GM12878 (cell line): ENCODE data around the gene HMGB4. TPM values are rescaled to one million over a fixed set of nuclear protein-coding genes. Genes with fewer than 3 reads are reported as not detected.

Experiments
- ATAC-seq: fragments of 200-7000 bp; cut with Tn5 transposase; 3 replicates; pipeline ENCODE4 v1.9.1; 2020; ENCODE audit warnings: mild to moderate bottlenecking, moderate library complexity
- BruUV-seq: library from RNA; stranded (reverse); fragments of 400-500 nt; replicated peaks from 2 replicates; lab custom pipeline; 2021; lab: Mats Ljungman, UMichigan
- CTCF ChIA-PET: fragments of 300-600 bp; sonication (Branson Sonifier 250); formaldehyde crosslinking; extraction: SDS; loops from one replicate; lab custom pipeline; 2021; ENCODE audit warnings: inconsistent platforms; lab: Yijun Ruan, JAX
- POLR2A ChIA-PET: fragments of 350-600 bp; formaldehyde crosslinking; extraction: SDS; loops from one replicate; lab custom pipeline; 2021; ENCODE audit warnings: inconsistent platforms; lab: Charles Lee
- RAD21 ChIA-PET: fragments of 300-600 bp; sonication (Branson Sonifier 250); formaldehyde crosslinking; loops from one replicate; lab custom pipeline; 2023; ENCODE audit warnings: antibody characterized with exemption; ENCODE audit not compliant: unreplicated experiment; lab: Charles Lee
- SMC1A ChIA-PET: fragments of 300-600 bp; sonication (Branson Sonifier 250); formaldehyde crosslinking; loops from one replicate; lab custom pipeline; 2023; ENCODE audit not compliant: unreplicated experiment, uncharacterized antibody; lab: Charles Lee
- DNase-seq: peaks from one replicate; pipeline ENCODE4 v3.0.0-alpha.2; 2011; ENCODE audit warnings: low read depth, low spot score
- FAIRE-seq: peaks from 3 replicates; lab custom pipeline; 2011; peaks lifted over from hg19 to GRCh38; lab: Jason Lieb, UNC
- H2AFZ ChIP-seq: 2 replicates; pipeline ENCODE4 v1.6.0; 2011; ENCODE audit warnings: low read depth, low read length, control low read depth; ENCODE audit not compliant: control insufficient read depth
- H3K27ac ChIP-seq: 2 replicates; pipeline ENCODE4 v1.5.1; 2011; ENCODE audit warnings: control low read depth; ENCODE audit not compliant: control insufficient read depth, insufficient read depth
- H3K27me3 ChIP-seq, 2 experiments: replicated peaks in 1 of 2; 2 replicates each; pipeline versions ENCODE4 v1.6.0 to v1.6.1; 2011; ENCODE audit warnings: low read length in 1 of 2; ENCODE audit not compliant: control insufficient read depth in 2 of 2, insufficient read depth in 2 of 2
- H3K36me3 ChIP-seq, 2 experiments: 2 replicates each; pipeline ENCODE4 v1.5.1; 2011; ENCODE audit warnings: low read length in 1 of 2; ENCODE audit not compliant: control insufficient read depth in 2 of 2, insufficient read depth in 2 of 2
- H3K4me1 ChIP-seq: 2 replicates; pipeline ENCODE4 v1.6.1; 2011; ENCODE audit warnings: mild to moderate bottlenecking, low read length, moderate library complexity, mixed read lengths; ENCODE audit not compliant: control insufficient read depth, insufficient read depth
- H3K4me2 ChIP-seq: 2 replicates; pipeline ENCODE4 v1.6.0; 2011; ENCODE audit warnings: control low read depth; ENCODE audit not compliant: control insufficient read depth, insufficient read depth
- H3K4me3 ChIP-seq: fragments of 200-600 bp; sonication (generic); 2 replicates; pipeline ENCODE4 v1.5.1; 2016
- H3K79me2 ChIP-seq: 2 replicates; pipeline ENCODE4 v1.6.0; 2011; ENCODE audit warnings: low read length; ENCODE audit not compliant: control insufficient read depth, insufficient read depth
- H3K9ac ChIP-seq: 2 replicates; pipeline ENCODE4 v1.8.0; 2011; ENCODE audit warnings: low read length, control low read depth, mixed read lengths; ENCODE audit not compliant: control insufficient read depth, insufficient read depth
- H3K9me3 ChIP-seq: replicated peaks from 3 replicates; pipeline ENCODE4 v1.5.1; 2011; ENCODE audit warnings: mild to moderate bottlenecking, low read length; ENCODE audit not compliant: control insufficient read depth, insufficient read depth
- H4K20me1 ChIP-seq: 2 replicates; pipeline ENCODE4 v1.6.0; 2011; ENCODE audit not compliant: control insufficient read depth, insufficient read depth
- CEBPB ChIP-seq, 2 experiments: fragments of 150-350 bp in 1 of 2; IDR thresholded peaks; 2 replicates each; pipeline ENCODE4 v1.6.1; 2012 to 2014; ENCODE audit warnings: low read depth in 2 of 2, low read length in 2 of 2, borderline replicate concordance in 1 of 2, inconsistent platforms in 1 of 2
- EP300 ChIP-seq, 2 experiments: fragments of 150-350 bp in 1 of 2; IDR thresholded peaks; 2 replicates each; pipeline ENCODE4 v1.6.1; 2011 to 2012; ENCODE audit warnings: low read depth in 2 of 2, low read length in 2 of 2, borderline replicate concordance in 1 of 2, improper control_type of control experiment in 1 of 2, inconsistent platforms in 1 of 2; ENCODE audit not compliant: control insufficient read depth in 1 of 2
- IRF4 ChIP-seq: IDR thresholded peaks from 2 replicates; pipeline ENCODE4 v1.6.1; 2011; ENCODE audit warnings: low read depth, low read length
- JUNB ChIP-seq: IDR thresholded peaks from 2 replicates; pipeline ENCODE4 v1.6.1; 2016; ENCODE audit warnings: antibody characterized with exemption, mild to moderate bottlenecking
- MYC ChIP-seq: IDR thresholded peaks from 2 replicates; pipeline ENCODE4 v1.6.1; 2011; ENCODE audit warnings: mild to moderate bottlenecking, low read length, moderate library complexity, inconsistent platforms; ENCODE audit not compliant: insufficient read depth, insufficient replicate concordance, insufficient read length, severe bottlenecking
- NR2C2 ChIP-seq: IDR thresholded peaks from 2 replicates; pipeline ENCODE4 v1.6.1; 2011; ENCODE audit warnings: borderline replicate concordance, low read depth; ENCODE audit not compliant: control insufficient read depth, insufficient read length
- NR2F1 ChIP-seq: fragments of 450-650 bp; conservative IDR thresholded peaks from 2 replicates; pipeline ENCODE4 v1.6.1; 2017; ENCODE audit warnings: mild to moderate bottlenecking
- PAX5 ChIP-seq: IDR thresholded peaks from 2 replicates; pipeline ENCODE4 v1.6.1; 2011; ENCODE audit warnings: low read depth, low read length, borderline replicate concordance
- SMAD5 ChIP-seq: IDR thresholded peaks from 2 replicates; pipeline ENCODE4 v1.6.1; 2016; ENCODE audit warnings: antibody characterized with exemption, low read depth
- SUPT20H ChIP-seq: IDR thresholded peaks from 2 replicates; pipeline ENCODE4 v1.6.1; 2011; ENCODE audit warnings: low read depth, mild to moderate bottlenecking, low read length, moderate library complexity, borderline replicate concordance; ENCODE audit not compliant: control insufficient read depth
- TAF1 ChIP-seq: IDR thresholded peaks from 2 replicates; pipeline ENCODE4 v1.6.1; 2011; ENCODE audit warnings: mild to moderate bottlenecking, low read depth, low read length, borderline replicate concordance
- TCF7 ChIP-seq: IDR thresholded peaks from 2 replicates; pipeline ENCODE4 v1.6.1; 2014; ENCODE audit warnings: antibody characterized with exemption, borderline replicate concordance
- ZNF207 ChIP-seq: fragments of 450-650 bp; IDR thresholded peaks from 2 replicates; pipeline ENCODE4 v1.6.1; 2014; ENCODE audit warnings: antibody characterized with exemption, mild to moderate bottlenecking, borderline replicate concordance
- ZNF622 ChIP-seq: fragments of 450-650 bp; IDR thresholded peaks from 2 replicates; pipeline ENCODE4 v1.6.1; 2017; ENCODE audit warnings: mild to moderate bottlenecking, inconsistent platforms
- WGBS: methylation state at CpG from one replicate; pipeline ENCODE4 v1.1.6; 2016; ENCODE audit warnings: low lambda C conversion rate; ENCODE audit not compliant: insufficient replicate concordance, insufficient coverage; ENCODE audit errors: missing lambda C conversion rate; 5-methylcytosine and 5-hydroxymethylcytosine counted together
- in situ Hi-C: fragments of 300-500 bp; cut with MboI; formaldehyde crosslinking; loops from 9 replicates; pipeline ENCODE4 v1.14.3; 2018; ENCODE audit warnings: mixed read lengths
- intact Hi-C: fragments of 100-400 bp; cut with micrococcal nuclease; formaldehyde crosslinking; loops from one replicate; pipeline ENCODE4 v1.14.2; 2022; ENCODE audit not compliant: unreplicated experiment
- polyA plus RNA-seq, 11 experiments: library from polyadenylated mRNA; depleted of rRNA in 4 of 11; unstranded in 6 of 11; stranded (reverse) in 5 of 11; fragments of >200 nt; fragmentation: Nextera tagmentation in 4 of 11; fragmentation: Illumina TruSeq in 1 of 11; extraction: Ambion mirVana in 4 of 11; extraction: Trizol in 1 of 11; gene quantifications; 1 replicate in 1 of 11; 2 replicates in 10 of 11; pipeline versions ENCODE4 v1.2.1 to v1.2.3, GENCODE V29; 2011 to 2016; ENCODE audit warnings: inconsistent platforms in 2 of 11, missing spikeins in 2 of 11, low read depth in 1 of 11
- total RNA-seq, 4 experiments: library from RNA; depleted of rRNA in 3 of 4; stranded (reverse); fragments of >200 nt in 3 of 4; fragmentation: Illumina TruSeq in 1 of 4; extraction: Trizol in 1 of 4; gene quantifications; 2 replicates each; pipeline versions ENCODE4 v1.2.1 to v1.2.3, GENCODE V29; 2013 to 2021
- TF ChIP-seq, protein P1 (sequence below): fragments of 450-650 bp; formaldehyde crosslinking; IDR thresholded peaks from 2 replicates; pipeline ENCODE4 v1.4.0; 2020; ENCODE audit warnings: mild to moderate bottlenecking, moderate library complexity

Gene HMGB4
- total and polyA plus RNA-seq, 10 of the 15 experiments (the other 5 are each of a cell fraction or from before 2014, with no cell fraction given): not detected

- TF ChIP-seq, protein P1, sequence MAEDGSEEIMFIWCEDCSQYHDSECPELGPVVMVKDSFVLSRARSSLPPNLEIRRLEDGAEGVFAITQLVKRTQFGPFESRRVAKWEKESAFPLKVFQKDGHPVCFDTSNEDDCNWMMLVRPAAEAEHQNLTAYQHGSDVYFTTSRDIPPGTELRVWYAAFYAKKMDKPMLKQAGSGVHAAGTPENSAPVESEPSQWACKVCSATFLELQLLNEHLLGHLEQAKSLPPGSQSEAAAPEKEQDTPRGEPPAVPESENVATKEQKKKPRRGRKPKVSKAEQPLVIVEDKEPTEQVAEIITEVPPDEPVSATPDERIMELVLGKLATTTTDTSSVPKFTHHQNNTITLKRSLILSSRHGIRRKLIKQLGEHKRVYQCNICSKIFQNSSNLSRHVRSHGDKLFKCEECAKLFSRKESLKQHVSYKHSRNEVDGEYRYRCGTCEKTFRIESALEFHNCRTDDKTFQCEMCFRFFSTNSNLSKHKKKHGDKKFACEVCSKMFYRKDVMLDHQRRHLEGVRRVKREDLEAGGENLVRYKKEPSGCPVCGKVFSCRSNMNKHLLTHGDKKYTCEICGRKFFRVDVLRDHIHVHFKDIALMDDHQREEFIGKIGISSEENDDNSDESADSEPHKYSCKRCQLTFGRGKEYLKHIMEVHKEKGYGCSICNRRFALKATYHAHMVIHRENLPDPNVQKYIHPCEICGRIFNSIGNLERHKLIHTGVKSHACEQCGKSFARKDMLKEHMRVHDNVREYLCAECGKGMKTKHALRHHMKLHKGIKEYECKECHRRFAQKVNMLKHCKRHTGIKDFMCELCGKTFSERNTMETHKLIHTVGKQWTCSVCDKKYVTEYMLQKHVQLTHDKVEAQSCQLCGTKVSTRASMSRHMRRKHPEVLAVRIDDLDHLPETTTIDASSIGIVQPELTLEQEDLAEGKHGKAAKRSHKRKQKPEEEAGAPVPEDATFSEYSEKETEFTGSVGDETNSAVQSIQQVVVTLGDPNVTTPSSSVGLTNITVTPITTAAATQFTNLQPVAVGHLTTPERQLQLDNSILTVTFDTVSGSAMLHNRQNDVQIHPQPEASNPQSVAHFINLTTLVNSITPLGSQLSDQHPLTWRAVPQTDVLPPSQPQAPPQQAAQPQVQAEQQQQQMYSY: no peak
- TF ChIP-seq NR2C2 (no peak), SMAD5 (no peak)
- TF ChIP-seq, all 136 proteins: peak for 0
These were observed 2.4 kb downstream of the HMGB4 start (continued) for GRCh38 chr1:33866281-33866680.

DNA sequence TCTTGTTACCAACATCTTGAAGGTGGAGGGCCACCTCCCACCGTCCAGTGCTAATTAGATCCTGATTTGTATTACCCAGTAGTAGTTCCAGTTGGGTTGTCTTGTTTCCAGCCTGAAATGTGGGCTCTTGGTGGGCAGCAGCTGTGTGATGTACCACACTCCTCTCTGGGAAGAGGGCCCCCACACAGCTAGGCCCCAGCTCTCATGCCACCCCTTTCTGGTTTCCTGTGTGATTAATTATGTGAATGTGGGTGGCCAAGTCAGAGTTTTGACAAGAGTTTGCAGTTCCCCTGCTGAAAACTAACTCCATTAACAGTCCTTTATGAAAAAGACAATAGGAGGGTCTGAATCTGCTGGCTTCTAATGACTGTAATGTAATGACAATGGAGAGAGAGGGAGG lies 3.8 kb downstream of the HMGB4 start:
- WGBS: 0% methylated on average over 1 of the region's 1 CpG
- Histone ChIP-seq H3K4me1 (no peaks in the 10 kb centered on the region), H3K27me3 (no peaks in the 10 kb centered on the region), H3K27ac (no peak overlapping the region), H3K4me2 (no peak overlapping the region), H3K4me3 (no peak overlapping the region), H3K9ac (no peak overlapping the region), H3K36me3 (no peaks in the 10 kb centered on the region), H4K20me1 (no peaks in the 10 kb centered on the region), H3K79me2 (no peaks in the 10 kb centered on the region), H2AFZ (no peak overlapping the region), H3K9me3 (no peaks in the 10 kb centered on the region; the same call in 2 of the 3 replicates)
- RAD21 ChIA-PET: no interaction called here
- ATAC-seq: no peak
- no peak for DNase-seq
- FAIRE-seq: no peak
- POLR2A ChIA-PET: no interaction called here
- in situ Hi-C loops (no loop called here), intact Hi-C loops (no loop called here)
- BruUV-seq: no TSS peak
- SMC1A ChIA-PET: no interaction called here
- CTCF ChIA-PET: no interaction called here
- TF ChIP-seq ZNF622 (no peak), EP300 (IDR thresholded peaks at IDR 0.05; ENCODE audit: borderline replicate concordance in 1 of 2, control insufficient read depth in 1 of 2, low read depth in 2 of 2, low read length in 2 of 2) (no peak), PAX5 (no peak), IRF4 (no peak), ZNF207 (no peak), TCF7 (no peak), NR2F1 (no peak), JUNB (no peak), TAF1 (no peak), CEBPB (IDR thresholded peaks at IDR 0.05; ENCODE audit: borderline replicate concordance in 1 of 2, low read depth in 2 of 2, low read length in 2 of 2) (no peak), MYC (no peak), SUPT20H (no peak)
- TF ChIP-seq, all 136 proteins: peak for 0
